ENCODE results near the gene DLL3.
A peak's percentile ranks its signal among the peaks of the same experiment; 100 is the strongest.
"Not testable (repeated sequence)": the region's sequence is repeated elsewhere in the genome, so short reads cannot be mapped to it uniquely, and the experiment has no call there.

DLL3 gene, protein sequence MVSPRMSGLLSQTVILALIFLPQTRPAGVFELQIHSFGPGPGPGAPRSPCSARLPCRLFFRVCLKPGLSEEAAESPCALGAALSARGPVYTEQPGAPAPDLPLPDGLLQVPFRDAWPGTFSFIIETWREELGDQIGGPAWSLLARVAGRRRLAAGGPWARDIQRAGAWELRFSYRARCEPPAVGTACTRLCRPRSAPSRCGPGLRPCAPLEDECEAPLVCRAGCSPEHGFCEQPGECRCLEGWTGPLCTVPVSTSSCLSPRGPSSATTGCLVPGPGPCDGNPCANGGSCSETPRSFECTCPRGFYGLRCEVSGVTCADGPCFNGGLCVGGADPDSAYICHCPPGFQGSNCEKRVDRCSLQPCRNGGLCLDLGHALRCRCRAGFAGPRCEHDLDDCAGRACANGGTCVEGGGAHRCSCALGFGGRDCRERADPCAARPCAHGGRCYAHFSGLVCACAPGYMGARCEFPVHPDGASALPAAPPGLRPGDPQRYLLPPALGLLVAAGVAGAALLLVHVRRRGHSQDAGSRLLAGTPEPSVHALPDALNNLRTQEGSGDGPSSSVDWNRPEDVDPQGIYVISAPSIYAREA

DNA sequence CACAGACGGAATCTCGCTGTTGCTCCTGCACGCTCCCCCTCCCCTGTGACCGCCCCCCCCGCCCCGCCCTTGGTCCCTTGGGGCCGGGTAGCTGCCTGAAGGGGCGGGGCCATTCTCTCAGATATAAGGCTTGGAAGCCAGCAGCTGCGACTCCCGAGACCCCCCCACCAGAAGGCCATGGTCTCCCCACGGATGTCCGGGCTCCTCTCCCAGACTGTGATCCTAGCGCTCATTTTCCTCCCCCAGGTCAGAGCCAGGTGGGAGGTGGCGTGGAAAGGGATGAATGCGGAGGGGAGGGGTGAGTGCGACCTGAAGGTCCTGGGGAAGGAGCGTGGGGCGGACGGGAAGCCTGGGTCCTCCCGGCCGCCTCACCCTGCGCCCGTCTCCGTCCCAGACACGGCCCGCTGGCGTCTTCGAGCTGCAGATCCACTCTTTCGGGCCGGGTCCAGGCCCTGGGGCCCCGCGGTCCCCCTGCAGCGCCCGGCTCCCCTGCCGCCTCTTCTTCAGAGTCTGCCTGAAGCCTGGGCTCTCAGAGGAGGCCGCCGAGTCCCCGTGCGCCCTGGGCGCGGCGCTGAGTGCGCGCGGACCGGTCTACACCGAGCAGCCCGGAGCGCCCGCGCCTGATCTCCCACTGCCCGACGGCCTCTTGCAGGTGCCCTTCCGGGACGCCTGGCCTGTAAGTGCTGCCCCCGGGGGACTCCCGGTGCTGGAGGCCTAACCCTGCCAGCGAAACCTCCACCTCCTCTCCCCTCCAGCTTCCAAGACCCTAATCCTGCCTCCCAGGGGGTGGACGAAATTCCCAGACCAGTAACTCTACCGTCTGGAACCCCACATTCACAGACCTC lies at the start of gene DLL3:
TSS of gene DLL3 (plus strand) at position 150 of the 845 bp plus-strand sequence. CDS start at position 178, 28 bp downstream.
- no peak for DNase-seq (ENCODE audit: low read depth in 2 of 2)

DNA sequence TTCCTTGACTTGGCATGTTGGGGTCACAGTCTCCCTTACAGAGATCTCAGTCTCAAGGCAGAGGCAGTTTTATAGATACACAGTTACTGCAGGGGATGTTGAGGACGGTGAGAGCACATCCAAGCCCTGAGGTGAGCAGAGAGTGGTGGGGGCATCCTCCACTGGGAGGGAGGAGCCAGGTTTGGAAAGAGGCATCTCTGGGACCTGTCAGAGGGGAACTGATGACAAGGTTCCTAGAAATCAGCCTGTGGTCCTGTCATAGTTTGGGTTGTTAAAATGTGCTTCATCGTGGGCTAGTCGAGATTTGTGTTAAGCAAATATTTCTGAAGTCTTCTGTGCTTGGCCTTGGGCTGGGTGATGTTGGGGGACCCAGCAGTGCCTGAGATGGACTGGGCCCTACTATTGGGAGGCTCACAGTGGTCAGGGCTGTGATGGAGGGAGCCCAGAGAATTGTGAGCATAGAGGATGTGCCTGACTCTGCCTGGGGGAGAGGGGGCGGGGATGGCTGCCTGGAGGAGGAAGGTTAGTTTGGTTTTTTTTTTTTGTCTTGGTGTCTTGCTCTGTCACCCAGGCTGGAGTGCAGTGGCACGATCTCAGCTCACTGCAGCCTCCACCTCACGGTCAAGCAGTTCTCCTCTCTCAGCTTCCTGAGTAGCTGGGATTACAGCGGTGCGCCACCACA lies 49.5 kb upstream of the DLL3 start:
- no peak for DNase-seq (ENCODE audit: low read depth in 2 of 2)

DNA sequence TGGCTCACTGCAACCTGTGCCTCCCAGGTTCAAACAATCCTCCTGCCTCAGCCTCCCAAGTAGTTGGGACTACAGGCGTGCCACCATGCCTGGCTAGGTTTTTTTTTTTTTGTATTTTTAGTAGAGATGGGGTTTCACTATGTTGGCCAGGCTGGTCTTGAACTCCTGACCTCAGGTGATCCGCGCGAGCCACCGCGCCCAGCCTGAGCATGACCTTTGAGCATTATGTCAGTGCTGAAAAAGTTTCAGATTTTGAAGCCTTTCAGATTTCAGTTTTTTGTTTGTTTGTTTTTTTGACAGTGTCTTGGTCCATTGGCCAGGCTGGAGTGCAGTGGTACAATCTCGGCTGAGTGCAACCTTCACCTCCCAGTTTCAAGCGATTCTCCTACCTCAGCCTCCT lies 47.5 kb upstream of the DLL3 start:
- DNase-seq (ENCODE audit: low read depth in 2 of 2) = not testable (repeated sequence)

DNA sequence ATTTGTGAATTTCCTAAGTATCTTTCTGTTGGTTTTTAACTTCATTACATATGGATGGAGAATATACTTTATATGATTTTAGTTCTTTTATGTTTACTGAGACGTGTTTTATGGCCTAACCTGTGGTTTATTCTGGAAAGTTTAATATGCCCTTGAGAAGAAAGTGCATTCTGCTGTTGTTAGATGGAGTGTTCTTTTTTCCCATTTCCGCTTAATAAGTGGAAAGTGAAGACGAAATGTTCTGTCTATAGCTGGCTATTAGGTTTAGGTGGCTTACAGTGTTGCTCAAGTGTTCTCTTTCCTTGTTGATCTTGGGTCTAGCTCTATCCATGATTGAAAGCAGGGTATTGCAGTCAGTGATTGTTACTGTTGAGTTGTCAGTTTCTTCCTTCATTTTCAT lies 35.3 kb upstream of the DLL3 start:
- no peak for DNase-seq (ENCODE audit: low read depth in 2 of 2)

DNA sequence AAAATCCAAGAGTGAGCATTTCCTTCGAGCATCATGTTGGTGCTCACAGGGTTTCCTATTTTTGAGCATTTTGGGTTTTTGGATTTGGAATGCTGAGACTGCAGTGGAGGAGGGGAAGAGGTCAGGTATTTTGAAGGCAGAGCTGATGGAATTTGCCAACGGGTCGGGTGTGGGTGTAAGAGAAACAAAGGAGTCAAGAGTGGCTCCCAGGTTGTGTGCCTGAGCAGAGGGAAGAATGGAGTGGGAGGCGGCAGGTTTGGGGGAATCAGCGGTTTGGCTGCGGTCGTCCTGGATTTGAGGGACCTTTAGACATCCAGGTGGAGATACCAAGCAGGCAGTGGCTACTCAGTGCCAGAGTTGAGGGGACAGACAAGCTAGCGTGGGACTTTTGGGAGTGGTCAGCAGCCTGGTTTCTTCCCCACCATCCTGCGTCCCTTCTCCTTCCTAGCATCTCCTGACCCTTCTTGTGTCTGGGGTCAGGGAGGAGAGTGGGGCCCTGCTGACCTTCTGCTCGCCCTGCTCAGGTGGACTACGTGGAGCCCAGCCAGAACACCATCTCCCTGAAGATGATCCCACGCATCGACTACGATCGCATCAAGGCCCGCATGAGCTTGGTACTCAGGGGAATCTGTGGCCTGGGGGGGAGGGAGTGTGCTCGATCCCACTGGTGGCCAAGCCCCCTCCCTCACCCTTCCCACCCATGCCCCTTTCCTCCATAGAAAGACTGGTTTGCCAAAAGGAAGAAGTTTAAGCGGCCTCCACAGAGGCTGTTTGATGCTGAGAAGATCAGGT lies 32.6 kb upstream of the DLL3 start:
- DNase-seq (ENCODE audit: low read depth in 2 of 2) = no peak

DNA sequence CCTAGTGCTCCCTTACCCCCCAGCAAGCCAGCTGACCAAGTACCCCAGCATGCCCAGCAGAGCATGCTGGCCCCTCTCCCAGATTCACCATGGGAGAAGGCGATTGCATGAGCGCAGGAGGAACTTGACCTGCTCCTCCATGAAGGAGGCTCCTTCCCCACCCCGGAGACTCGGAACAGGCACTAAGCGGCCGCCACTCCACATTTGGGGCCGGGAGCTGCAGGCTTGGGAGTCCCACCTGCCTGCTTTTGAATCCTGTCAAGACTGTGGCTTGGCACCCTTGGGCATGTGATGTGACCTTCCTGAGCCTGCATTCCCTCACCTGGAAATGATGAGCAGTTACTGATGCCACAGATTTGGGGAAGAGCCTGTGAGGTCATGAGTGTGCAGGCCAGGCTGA lies 30.8 kb upstream of the DLL3 start:
- no peak for DNase-seq (ENCODE audit: low read depth in 2 of 2)

DNA sequence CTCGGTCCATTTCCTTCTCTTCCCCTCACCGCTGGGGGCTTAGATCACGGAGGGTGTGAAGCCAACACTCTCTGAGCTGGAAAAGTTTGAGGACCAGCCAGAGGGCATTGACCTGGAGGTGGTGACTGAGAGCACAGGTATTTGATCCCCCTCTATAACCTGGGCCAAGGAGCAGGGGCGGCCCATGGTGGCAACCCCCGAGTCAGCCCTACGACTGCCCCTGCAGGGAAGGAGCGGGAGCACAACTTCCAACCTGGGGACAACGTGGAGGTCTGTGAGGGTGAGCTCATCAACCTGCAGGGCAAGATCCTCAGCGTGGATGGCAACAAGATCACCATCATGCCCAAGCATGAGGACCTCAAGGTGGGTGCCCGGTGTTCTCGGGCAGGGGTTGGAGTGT lies 29.7 kb upstream of the DLL3 start:
- DNase-seq (ENCODE audit: low read depth in 2 of 2) = no peak

DNA sequence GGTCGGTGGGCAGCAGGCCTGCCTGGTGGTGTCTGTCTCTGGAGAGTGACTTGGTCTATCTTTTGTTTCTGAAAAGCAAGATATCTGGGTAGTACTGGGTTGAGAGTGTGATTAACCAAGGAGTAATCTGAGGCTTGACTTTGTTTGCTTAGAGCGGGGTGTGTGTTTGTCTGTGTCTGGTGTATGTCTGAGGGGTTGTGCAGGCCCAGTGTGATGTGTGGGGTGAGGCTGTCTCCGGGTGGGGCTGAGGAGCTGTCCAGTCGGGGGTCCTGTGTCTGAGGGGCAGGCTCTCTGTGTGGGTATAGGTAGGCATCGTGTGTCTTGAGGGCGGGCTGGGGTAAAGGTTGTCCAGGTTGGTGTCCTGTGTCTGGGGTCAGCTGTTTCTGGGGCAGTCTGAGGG lies 29.2 kb upstream of the DLL3 start:
- DNase-seq (ENCODE audit: low read depth in 2 of 2) = no peak

DNA sequence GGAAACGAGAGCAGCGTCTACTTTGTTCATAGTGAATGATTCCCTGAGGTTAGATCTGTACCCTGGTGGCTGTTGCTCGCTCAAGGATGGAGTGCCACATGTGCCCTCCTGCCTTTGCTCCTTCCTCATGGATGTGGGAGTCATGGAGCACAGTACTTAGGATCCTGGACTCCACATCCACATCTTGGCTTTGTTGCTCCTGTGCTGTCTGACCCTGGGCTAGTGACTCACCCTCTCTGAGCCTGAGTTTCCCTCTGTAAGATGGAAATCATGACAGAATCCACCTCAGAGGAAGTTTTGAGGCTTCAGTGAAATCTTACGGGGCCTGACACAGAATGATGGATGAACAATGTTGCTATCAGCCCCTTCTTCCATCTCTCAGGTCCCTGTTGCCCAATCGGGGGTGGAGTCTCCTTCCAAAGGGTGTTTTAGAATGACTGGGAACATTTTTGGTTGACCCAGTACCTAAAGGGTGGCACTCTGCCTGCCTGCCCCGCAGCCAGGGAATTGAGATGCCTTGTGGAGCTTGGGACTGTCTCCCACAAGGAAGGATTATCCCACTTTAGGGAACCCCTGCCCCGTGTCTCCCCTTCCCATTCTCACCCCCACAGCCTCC lies 27.9 kb upstream of the DLL3 start:
- DNase-seq (ENCODE audit: low read depth in 2 of 2) = no peak

DNA sequence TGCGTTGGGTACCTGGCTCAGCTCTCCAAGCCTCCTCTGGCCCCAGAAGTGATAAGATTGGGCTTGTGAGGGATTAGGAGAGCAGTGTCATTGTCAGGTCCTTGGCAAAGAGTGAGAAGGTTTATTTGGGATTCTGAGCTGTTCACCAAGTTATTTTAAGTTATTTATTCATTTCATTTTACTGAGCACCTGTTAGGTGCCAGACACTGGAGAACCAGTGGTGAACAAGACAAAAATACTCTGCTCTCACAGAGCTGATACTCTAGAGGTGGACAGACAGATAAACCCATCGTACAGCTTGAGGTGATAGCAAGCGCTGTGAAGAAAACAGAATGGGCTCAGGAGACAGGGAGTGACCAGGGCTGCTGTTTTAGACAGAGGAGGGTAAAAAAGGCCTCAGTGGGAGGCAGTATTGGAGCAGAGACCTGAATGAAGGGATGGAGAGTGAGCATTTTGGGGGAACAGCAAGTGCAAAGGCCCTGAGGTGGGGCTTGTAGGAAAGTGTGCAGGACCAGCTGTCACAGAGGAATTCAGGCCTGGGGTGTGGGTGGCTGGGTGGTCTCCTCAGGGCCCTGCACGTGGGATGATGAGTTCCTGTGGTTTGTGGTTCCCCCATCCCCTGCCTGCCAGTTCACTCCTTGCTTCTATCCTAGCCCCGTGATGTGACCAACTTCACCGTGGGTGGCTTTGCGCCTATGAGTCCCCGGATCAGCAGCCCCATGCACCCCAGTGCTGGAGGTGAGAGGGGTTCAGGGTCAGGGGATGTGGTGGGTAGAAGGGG lies 26.8 kb upstream of the DLL3 start:
- no peak for DNase-seq (ENCODE audit: low read depth in 2 of 2)

DNA sequence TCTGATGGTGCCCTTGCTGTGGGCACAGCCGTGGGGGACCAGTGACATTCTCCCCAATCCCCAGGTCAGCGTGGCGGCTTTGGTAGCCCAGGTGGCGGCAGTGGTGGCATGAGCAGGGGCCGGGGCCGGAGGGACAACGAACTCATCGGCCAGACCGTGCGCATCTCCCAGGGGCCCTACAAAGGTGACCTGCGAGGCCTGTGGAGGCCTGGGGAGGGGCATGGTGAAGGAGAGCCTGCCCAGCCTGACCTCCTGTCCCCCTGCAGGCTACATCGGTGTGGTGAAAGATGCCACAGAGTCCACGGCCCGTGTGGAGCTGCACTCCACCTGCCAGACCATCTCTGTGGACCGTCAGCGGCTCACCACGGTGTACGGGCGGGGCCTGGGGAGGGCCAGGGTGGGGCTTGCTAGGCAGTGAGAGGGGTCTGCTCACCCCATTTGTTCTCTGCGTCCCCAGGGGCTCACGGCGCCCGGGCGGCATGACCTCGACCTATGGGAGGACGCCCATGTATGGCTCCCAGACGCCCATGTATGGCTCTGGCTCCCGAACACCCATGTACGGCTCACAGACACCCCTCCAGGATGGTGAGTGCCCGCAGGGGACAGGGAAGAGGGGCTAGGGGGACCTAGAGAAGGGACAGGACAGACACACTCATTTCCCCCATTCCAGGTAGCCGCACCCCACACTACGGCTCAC lies 25.9 kb upstream of the DLL3 start:
- no peak for DNase-seq (ENCODE audit: low read depth in 2 of 2)

DNA sequence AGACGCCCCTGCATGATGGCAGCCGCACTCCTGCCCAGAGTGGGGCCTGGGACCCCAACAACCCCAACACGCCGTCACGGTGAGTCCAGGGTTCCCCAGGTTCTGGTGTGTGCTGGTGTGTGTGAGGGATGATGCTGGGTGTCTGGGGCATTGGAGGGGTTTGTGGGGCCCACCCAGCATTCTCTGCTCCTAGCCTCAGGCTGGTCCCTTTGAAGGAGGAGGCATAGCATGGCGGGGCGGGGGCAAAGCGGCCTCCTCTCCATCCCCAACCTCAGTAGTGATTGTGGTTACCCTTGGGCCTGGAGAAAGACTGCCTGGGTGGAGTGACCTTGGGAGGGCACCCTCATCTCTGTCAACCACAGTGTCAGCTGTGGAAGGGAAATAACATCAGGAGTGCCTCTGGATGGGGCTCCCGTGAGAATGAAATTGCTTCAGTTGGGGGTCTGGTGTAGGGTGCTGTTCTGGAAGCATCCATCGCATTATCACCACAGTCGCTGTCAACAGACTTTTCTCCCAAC lies 25.2 kb upstream of the DLL3 start:
- no peak for DNase-seq (ENCODE audit: low read depth in 2 of 2)

DNA sequence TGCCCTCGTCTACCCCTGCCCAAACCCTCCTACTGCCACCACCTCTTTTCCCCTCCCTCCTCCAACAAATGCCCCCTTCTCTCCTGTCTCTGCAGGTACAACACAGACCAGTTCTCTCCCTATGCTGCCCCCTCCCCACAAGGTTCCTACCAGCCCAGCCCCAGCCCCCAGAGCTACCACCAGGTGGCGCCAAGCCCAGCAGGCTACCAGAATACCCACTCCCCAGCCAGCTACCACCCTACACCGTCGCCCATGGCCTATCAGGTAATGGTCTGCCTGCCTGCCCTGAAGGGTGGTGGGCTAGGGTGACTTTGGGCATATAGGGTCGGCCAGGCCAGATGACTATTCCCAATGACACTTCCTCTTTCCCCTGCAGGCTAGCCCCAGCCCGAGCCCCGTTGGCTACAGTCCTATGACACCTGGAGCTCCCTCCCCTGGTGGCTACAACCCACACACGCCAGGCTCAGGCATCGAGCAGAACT lies 24.6 kb upstream of the DLL3 start:
- peak; percentile 52 to 57 for DNase-seq (ENCODE audit: low read depth in 2 of 2)

DNA sequence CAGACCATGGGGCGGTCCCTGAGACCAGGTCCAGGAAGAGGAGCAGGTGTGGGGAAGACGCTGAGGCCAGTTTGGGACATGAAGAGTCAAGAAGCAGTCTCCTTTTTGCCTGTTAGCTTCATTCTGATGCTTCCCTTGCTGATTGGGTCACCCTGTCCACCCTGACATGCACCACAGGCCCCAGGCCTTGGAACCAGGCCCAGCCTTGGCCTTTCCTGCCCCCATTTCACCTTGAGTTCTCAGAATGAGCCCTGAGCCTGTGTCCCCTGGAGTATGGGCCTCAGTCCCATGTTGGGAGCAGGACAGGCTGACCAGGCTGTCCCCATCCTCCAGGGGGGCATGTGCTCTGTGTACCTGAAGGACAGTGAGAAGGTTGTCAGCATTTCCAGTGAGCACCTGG lies 23.0 kb upstream of the DLL3 start:
- DNase-seq (ENCODE audit: low read depth in 2 of 2) = no peak

DNA sequence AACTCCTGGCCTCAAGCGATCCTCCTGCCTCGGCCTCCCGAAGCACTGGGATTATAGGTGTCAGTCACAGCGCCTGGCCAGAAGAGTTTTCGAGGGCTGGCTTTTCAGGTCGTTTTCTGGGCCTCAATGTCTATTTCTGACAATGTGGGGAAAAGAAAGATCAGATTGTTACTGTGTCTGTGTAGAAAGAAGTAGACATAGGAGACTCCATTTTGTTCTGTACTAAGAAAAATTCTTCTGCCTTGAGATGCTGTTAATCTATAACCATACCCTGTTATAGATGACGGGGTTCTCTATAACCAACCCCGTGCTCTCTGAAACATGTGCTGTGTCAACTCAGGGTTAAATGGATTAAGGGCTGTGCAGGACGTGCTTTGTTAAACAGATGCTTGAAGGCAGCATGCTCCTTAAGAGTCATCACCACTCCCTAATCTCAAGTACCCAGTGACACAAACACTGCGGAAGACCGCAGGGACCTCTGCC lies 19.4 kb upstream of the DLL3 start:
- DNase-seq (ENCODE audit: low read depth in 2 of 2) = not testable (repeated sequence)

DNA sequence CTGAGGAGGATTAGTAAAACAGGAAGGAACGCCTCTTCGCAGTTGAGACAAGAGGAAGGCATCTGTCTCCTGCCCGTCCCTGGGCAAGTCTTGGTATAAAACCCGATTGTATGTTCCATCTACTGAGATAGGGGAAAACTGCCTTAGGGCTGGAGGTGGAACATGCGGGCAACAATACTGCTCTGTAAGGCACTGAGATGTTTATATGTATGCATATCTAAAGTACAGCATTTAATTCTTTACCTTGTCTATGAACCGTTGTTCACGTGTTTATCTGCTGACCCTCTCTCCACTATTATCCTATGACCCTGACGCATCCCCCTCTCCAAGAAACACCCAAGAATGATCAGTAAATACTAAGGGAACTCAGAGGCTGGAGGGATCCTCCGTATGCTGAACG lies 18.8 kb upstream of the DLL3 start:
- no peak for DNase-seq (ENCODE audit: low read depth in 2 of 2)

DNA sequence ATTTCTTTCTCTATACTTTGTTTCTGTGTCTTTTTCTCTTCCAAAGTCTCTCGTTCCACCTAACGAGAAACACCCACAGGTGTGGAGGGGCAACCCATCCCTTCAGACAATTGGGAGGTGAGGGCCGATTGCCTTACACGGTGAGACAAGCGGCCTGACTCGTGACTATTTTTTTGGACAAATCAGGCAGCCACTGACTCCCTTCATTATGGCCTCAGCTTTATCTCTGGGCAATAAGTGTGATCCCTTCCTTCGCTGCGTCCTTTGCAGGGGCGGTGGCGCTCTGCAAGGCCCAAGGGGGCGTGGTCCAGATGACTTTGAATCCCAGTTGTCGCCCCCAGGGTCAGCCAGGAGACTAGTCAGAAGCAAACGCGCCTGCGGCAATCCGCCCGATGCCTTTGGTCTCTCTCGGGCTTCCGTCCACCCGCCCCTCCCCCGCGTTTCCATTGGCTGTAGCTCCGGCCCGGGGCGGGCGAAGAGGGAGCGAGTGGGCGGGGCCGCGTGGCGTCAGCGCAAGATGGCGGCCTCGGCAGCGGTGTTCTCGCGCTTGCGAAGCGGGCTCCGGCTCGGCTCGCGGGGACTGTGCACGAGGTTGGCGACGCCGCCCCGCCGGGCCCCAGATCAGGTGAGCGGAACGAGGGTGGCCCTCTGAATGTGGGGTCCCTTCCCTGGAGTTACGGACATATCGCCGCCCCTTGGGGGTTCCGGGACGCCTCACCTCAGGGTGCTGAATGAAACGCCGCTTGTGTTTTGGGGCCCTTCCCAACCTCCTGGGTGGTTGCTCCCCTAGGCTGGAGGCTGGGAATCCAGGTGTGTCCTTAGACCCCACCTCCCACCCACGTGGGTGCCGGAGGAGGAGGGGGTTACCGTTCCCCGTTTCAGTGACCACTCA lies 18.2 kb upstream of the DLL3 start, which contains the start of gene TIMM50:
TSS of gene TIMM50 (plus strand) at position 502 of the 892 bp plus-strand sequence. CDS start at position 518, 16 bp downstream.
- DNase-seq (ENCODE audit: low read depth in 2 of 2) = peak; percentile 93 to 97

DNA sequence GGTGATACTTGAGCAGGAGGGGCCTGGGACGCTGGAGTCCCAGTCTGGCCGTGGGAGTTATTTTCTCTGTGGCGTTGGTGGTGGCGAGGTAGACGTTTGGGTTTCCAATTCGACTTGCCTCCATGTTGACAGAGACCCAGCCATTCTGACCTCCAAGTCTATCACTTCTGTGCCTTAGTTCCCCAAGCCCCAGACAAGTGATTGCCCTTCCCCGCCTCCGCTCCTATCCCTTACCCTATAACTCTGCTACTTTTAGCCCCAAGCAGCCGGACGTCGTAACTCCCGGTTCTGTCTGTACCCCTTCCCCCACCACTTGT lies 17.6 kb upstream of the DLL3 start:
- DNase-seq (ENCODE audit: low read depth in 2 of 2) = no peak
